Superior temporal gyrus (tissue), 1 donor: ENCODE measurements around the gene MTHFD2L.
A peak's percentile ranks its signal among the peaks of the same experiment; 100 is the strongest.
"Not testable (repeated sequence)": the region's sequence is repeated elsewhere in the genome, so short reads cannot be mapped to it uniquely, and the experiment has no call there.

Source experiments
- DNase-seq: peaks from one replicate; pipeline ENCODE4 v3.0.0-alpha.2; 2016; ENCODE audit errors: extremely low spot score

The MTHFD2L gene

GRCh38 chr4:74157561-74158465, at the start of gene MTHFD2L:
TSS of gene MTHFD2L (plus strand) at chr4:74158118. CDS start at chr4:74158139, 21 bp downstream.
- DNase-seq: peak; percentile 91

- DNase-seq: no peak
Measured at GRCh38 chr4:74108457-74109115, 49.3 kb upstream of the MTHFD2L start.

- peak; percentile 46 for DNase-seq
Measured at GRCh38 chr4:74109116-74109869, 48.6 kb upstream of the MTHFD2L start.

GRCh38 chr4:74109870-74110605, 47.9 kb upstream of the MTHFD2L start:
- DNase-seq: no peak

GRCh38 chr4:74110670-74111069, 47.2 kb upstream of the MTHFD2L start:
- no peak for DNase-seq

- no peak for DNase-seq
Measured at GRCh38 chr4:74111306-74111975, 46.5 kb upstream of the MTHFD2L start.

- peak; percentile 42 for DNase-seq
Measured at GRCh38 chr4:74111990-74112389, 45.9 kb upstream of the MTHFD2L start.

- no peak for DNase-seq
Measured at GRCh38 chr4:74112399-74113105, 45.4 kb upstream of the MTHFD2L start.

GRCh38 chr4:74114234-74114633, 43.7 kb upstream of the MTHFD2L start:
- DNase-seq: no peak

GRCh38 chr4:74117024-74117534, 40.8 kb upstream of the MTHFD2L start:
- DNase-seq: peak; percentile 84

- no peak for DNase-seq
Measured at GRCh38 chr4:74118600-74119338, 39.1 kb upstream of the MTHFD2L start.

- no peak for DNase-seq
Measured at GRCh38 chr4:74120086-74120485, 37.8 kb upstream of the MTHFD2L start.

GRCh38 chr4:74121643-74122579, 36.0 kb upstream of the MTHFD2L start:
- DNase-seq: no peak

GRCh38 chr4:74123065-74123728, 34.7 kb upstream of the MTHFD2L start:
- no peak for DNase-seq

GRCh38 chr4:74125029-74125428, 32.9 kb upstream of the MTHFD2L start:
- no peak for DNase-seq

- no peak for DNase-seq
Measured at GRCh38 chr4:74127745-74128144, 30.2 kb upstream of the MTHFD2L start.

- not testable (repeated sequence) for DNase-seq
Measured at GRCh38 chr4:74130843-74131242, 27.1 kb upstream of the MTHFD2L start.

GRCh38 chr4:74132188-74132587, 25.7 kb upstream of the MTHFD2L start:
- not testable (repeated sequence) for DNase-seq
